GM12878 (cell line): ENCODE data around the gene MIXL1. TPM values are rescaled to one million over a fixed set of nuclear protein-coding genes. Genes with fewer than 3 reads are reported as not detected.

ENCODE experiments used
- BACH1 ChIP-seq: fragments of 450-650 bp; IDR thresholded peaks from 2 replicates; pipeline ENCODE4 v1.6.1; 2017; ENCODE audit warnings: mild to moderate bottlenecking, borderline replicate concordance
- CHD1 ChIP-seq: IDR thresholded peaks from 2 replicates; pipeline ENCODE4 v1.6.1; 2012; ENCODE audit warnings: low read depth, low read length, improper control_type of control experiment
- CHD2 ChIP-seq: IDR thresholded peaks from 2 replicates; pipeline ENCODE4 v1.6.1; 2011; ENCODE audit warnings: low read depth, low read length, improper control_type of control experiment, borderline replicate concordance
- E4F1 ChIP-seq: fragments of 450-650 bp; IDR thresholded peaks from 2 replicates; pipeline ENCODE4 v1.6.1; 2018; ENCODE audit warnings: borderline replicate concordance, mild to moderate bottlenecking; ENCODE audit not compliant: partially characterized antibody
- FOXK2 ChIP-seq: fragments of 450-650 bp; IDR thresholded peaks from 2 replicates; pipeline ENCODE4 v1.6.1; 2017; ENCODE audit warnings: mild to moderate bottlenecking, moderate library complexity
- HDAC6 ChIP-seq: fragments of 200-600 bp; sonication (generic); IDR thresholded peaks from one replicate; pipeline ENCODE4 v1.8.0; 2017; ENCODE audit warnings: antibody characterized with exemption; ENCODE audit not compliant: unreplicated experiment
- HSF1 ChIP-seq: fragments of 150-350 bp; IDR thresholded peaks from 2 replicates; pipeline ENCODE4 v1.6.1; 2014; ENCODE audit warnings: mild to moderate bottlenecking, low read depth, low read length
- IRF3 ChIP-seq: fragments of 450-650 bp; IDR thresholded peaks from 2 replicates; pipeline ENCODE4 v1.6.1; 2014; ENCODE audit warnings: mild to moderate bottlenecking
- MEF2B ChIP-seq: fragments of 450-650 bp; IDR thresholded peaks from 2 replicates; pipeline ENCODE4 v1.6.1; 2018; ENCODE audit warnings: mild to moderate bottlenecking, moderate library complexity; ENCODE audit not compliant: partially characterized antibody, poor library complexity, severe bottlenecking
- STAT1 ChIP-seq: fragments of 450-650 bp; conservative IDR thresholded peaks from 2 replicates; pipeline ENCODE4 v1.6.1; 2014; ENCODE audit warnings: antibody characterized with exemption, mild to moderate bottlenecking
- TCF7 ChIP-seq: IDR thresholded peaks from 2 replicates; pipeline ENCODE4 v1.6.1; 2014; ENCODE audit warnings: antibody characterized with exemption, borderline replicate concordance
- YBX1 ChIP-seq: fragments of 450-650 bp; IDR thresholded peaks from 2 replicates; pipeline ENCODE4 v1.6.1; 2016; ENCODE audit warnings: antibody characterized with exemption
- ZBED1 ChIP-seq: IDR thresholded peaks from 2 replicates; pipeline ENCODE4 v1.6.1; 2016; ENCODE audit warnings: borderline replicate concordance
- ZBTB33 ChIP-seq: fragments of 450-650 bp; IDR thresholded peaks from 2 replicates; pipeline ENCODE4 v1.6.1; 2017; ENCODE audit warnings: mild to moderate bottlenecking
- ZNF217 ChIP-seq: fragments of 450-650 bp; IDR thresholded peaks from 2 replicates; pipeline ENCODE4 v1.6.1; 2017; ENCODE audit warnings: antibody characterized with exemption, mild to moderate bottlenecking
- ZNF274 ChIP-seq: IDR thresholded peaks from one replicate; pipeline ENCODE4 v1.8.0; 2011; ENCODE audit not compliant: insufficient read length, insufficient read depth
- ZNF687 ChIP-seq: fragments of 450-650 bp; IDR thresholded peaks from 2 replicates; pipeline ENCODE4 v1.6.1; 2017; ENCODE audit warnings: mild to moderate bottlenecking, moderate library complexity
- polyA plus RNA-seq, 11 experiments: library from polyadenylated mRNA; depleted of rRNA in 4 of 11; unstranded in 6 of 11; stranded (reverse) in 5 of 11; fragments of >200 nt; fragmentation: Nextera tagmentation in 4 of 11; fragmentation: Illumina TruSeq in 1 of 11; extraction: Ambion mirVana in 4 of 11; extraction: Trizol in 1 of 11; gene quantifications; 1 replicate in 1 of 11; 2 replicates in 10 of 11; pipeline versions ENCODE4 v1.2.1 to v1.2.3, GENCODE V29; 2011 to 2016; ENCODE audit warnings: inconsistent platforms in 2 of 11, missing spikeins in 2 of 11, low read depth in 1 of 11
- total RNA-seq, 4 experiments: library from RNA; depleted of rRNA in 3 of 4; stranded (reverse); fragments of >200 nt in 3 of 4; fragmentation: Illumina TruSeq in 1 of 4; extraction: Trizol in 1 of 4; gene quantifications; 2 replicates each; pipeline versions ENCODE4 v1.2.1 to v1.2.3, GENCODE V29; 2013 to 2021

Gene MIXL1
- total and polyA plus RNA-seq, 10 of the 15 experiments (the other 5 are each of a cell fraction or from before 2014, with no cell fraction given), result 0.11 to 0.25 (median 0.20) TPM; not detected in 2

- peak; percentile 95 for TF ChIP-seq ZNF687
- peak; percentile 15; the same call in 1 of the 2 replicates for TF ChIP-seq ZNF217
- peak; percentile 64; the same call in 1 of the 2 replicates for TF ChIP-seq STAT1
- no peak for TF ChIP-seq IRF3
- no peak for TF ChIP-seq ZBTB33
- TF ChIP-seq MEF2B, result peak; percentile 23
- peak; percentile 73; the same call in 1 of the 2 replicates for TF ChIP-seq CHD2
- peak; percentile 80; the same call in 1 of the 2 replicates for TF ChIP-seq BACH1
- no peak for TF ChIP-seq ZBED1
- no peak for TF ChIP-seq TCF7
- no peak for TF ChIP-seq FOXK2
- TF ChIP-seq E4F1, result peak; percentile 42
- TF ChIP-seq ZNF274, result no peak
- TF ChIP-seq HSF1, result no peak
- TF ChIP-seq HDAC6, result peak; percentile 51
- TF ChIP-seq CHD1, result peak; percentile 58; the same call in 1 of the 2 replicates
- TF ChIP-seq YBX1, result no peak
Measured at GRCh38 chr1:226186124-226187018, 37.1 kb upstream of the MIXL1 start, which contains the start of gene ACBD3 (continued).
